Measurements from ENCODE around the gene GAL3ST3. TPM values are rescaled to one million over a fixed set of nuclear protein-coding genes. Genes with fewer than 3 reads are reported as not detected.

Gene GAL3ST3
- total RNA-seq, 2 experiments from 2014 or later, result 0.70 to 0.95 TPM

DNA sequence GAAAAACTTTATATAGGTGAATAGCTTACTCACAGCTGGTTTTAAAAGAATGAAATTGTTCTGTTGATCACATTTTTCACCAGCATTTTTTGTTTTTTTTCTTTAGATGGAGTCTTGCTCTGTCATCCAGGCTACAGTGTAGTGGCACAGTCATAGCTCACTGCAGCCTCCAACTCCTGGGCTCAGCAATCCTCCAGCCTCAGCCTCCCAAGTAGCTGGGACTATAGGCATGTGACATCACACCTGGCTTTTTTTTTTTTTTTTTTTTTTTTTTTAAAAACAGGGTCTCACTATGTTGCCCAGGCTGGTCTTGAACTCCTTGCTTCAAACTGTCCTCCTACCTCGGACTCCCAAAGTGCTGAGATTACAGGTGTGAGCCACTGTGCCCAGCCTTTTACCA is 24.7 kb upstream of the GAL3ST3 start:
- peaks cover 69% of the 10 kb centered on the region for H3K36me3 Mint-ChIP-seq
- peak overlapping the region; percentile 29 for H3K27ac Mint-ChIP-seq
- no peaks in the 10 kb centered on the region for H3K27me3 Mint-ChIP-seq
- H3K9me3 Mint-ChIP-seq, result no peaks in the 10 kb centered on the region
- peaks cover 59% of the 10 kb centered on the region for H3K4me1 Mint-ChIP-seq
- no peak overlapping the region for H3K4me3 Mint-ChIP-seq
- no peak for DNase-seq

DNA sequence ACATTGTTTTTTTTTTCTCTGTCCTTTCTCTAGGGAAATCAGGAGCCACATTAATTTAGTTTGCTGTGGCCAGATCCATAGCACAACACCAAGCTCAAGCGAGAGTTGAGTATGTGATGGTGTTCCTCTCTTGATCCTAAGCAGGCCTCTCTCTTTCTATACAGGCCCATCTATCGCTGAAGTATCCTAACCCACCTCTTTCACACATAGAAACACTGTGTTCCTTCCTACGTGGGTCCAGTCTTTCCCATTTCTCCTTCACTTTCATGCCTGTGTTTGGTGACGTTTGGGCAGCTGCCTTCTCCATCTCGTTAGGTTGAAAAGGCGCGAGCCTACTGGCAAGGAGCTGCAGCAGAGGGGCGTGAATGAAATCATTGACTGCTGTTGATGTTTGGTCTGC is 23.6 kb upstream of the GAL3ST3 start:
- peak overlapping the region; percentile 87 for H3K4me3 Mint-ChIP-seq
- H3K36me3 Mint-ChIP-seq, result peaks cover 73% of the 10 kb centered on the region
- peak overlapping the region; percentile 87 for H3K27ac Mint-ChIP-seq
- peaks cover 63% of the 10 kb centered on the region for H3K4me1 Mint-ChIP-seq
- H3K27me3 Mint-ChIP-seq, result no peaks in the 10 kb centered on the region
- no peaks in the 10 kb centered on the region for H3K9me3 Mint-ChIP-seq
- DNase-seq, result no peak

DNA sequence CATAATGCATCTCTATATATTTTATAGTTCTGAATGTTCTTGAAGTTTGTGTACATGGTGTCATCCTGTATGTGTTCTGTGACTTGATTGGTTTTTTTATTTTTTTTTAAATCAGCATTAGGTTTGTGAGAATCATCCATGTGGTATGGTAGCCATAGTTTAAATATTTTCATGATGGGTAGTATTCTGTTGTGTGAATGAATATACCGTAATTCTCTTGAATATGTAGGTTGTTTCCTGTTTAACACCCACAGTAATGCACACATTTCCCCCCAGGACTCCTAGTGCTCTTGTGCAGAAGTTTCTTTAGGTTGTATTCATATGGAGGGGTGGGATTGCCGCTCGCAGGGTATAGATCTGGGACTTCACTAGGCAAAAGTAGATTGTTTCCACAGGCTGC is 23.1 kb upstream of the GAL3ST3 start:
- peaks cover 73% of the 10 kb centered on the region for H3K36me3 Mint-ChIP-seq
- H3K27ac Mint-ChIP-seq, result peak overlapping the region; percentile 87
- H3K4me3 Mint-ChIP-seq, result peak overlapping the region; percentile 87
- H3K4me1 Mint-ChIP-seq, result peaks cover 64% of the 10 kb centered on the region
- no peak for DNase-seq
- H3K9me3 Mint-ChIP-seq, result no peaks in the 10 kb centered on the region
- H3K27me3 Mint-ChIP-seq, result no peaks in the 10 kb centered on the region

DNA sequence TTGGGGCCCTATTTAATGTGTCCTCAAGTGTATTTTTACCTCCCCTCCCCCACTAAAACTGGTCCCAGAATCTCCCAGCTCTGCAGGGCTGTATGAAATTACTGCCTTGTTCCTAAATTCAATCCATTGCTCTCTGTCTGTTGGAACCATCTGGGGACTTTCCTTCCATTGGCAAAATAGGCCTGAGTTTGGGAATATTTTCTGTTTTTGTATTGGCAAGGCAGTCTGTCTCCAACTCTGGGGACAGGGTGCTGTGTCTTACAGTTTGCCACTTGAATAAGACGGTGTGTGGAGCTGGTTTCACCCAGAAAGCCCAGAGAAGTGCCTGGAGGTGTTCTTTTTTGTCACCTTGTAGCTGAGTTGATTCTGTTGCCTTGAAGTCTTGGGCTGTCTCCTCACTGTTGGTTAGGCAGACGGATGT is 22.4 kb upstream of the GAL3ST3 start:
- H3K27ac Mint-ChIP-seq, result peak overlapping the region; percentile 87
- H3K27me3 Mint-ChIP-seq, result no peaks in the 10 kb centered on the region
- peak overlapping the region; percentile 87 for H3K4me3 Mint-ChIP-seq
- no peaks in the 10 kb centered on the region for H3K9me3 Mint-ChIP-seq
- H3K4me1 Mint-ChIP-seq, result peaks cover 68% of the 10 kb centered on the region
- peaks cover 75% of the 10 kb centered on the region for H3K36me3 Mint-ChIP-seq
- DNase-seq, result no peak

DNA sequence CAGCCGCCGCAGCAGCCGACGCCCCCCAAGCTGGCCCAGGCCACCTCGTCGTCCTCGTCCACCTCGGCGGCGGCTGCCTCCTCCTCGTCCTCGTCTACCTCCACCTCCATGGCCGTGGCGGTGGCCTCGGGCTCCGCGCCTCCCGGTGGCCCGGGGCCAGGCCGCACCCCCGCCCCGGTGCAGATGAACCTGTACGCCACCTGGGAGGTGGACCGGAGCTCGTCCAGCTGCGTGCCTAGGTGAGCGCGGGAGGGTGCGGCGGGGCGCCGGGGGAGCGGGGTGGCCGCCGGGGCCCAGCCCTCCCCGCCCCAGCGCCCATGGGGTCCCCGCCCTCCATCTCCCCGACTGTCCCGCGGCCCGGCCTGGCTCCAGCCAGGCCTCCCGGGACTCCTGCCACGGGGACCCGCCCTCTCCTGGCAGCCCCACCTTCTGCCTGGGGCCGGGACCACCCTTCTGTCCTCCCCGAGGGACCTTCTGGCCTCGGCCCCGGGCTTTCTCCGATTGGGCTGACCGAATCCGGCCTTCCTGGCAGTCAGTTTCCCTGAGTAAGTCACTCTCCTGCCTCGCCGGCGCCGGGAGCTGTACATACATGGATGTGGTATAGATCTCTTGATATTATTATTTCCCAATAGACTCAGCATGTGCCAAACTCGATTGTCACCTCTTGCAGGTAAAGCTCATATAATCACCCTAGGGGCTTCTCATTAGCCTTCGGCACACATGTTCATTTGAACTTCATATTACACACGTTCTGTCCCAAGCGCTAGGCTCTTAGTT is 21.8 kb upstream of the GAL3ST3 start:
- Mint-ChIP-seq H3K9me3 (no peaks in the 10 kb centered on the region), H3K4me1 (peaks cover 67% of the 10 kb centered on the region), H3K27me3 (no peaks in the 10 kb centered on the region), H3K27ac (peak overlapping the region; percentile 87), H3K4me3 (peak overlapping the region; percentile 87), H3K36me3 (peaks cover 73% of the 10 kb centered on the region)
- DNase-seq, result peak; percentile 16

DNA sequence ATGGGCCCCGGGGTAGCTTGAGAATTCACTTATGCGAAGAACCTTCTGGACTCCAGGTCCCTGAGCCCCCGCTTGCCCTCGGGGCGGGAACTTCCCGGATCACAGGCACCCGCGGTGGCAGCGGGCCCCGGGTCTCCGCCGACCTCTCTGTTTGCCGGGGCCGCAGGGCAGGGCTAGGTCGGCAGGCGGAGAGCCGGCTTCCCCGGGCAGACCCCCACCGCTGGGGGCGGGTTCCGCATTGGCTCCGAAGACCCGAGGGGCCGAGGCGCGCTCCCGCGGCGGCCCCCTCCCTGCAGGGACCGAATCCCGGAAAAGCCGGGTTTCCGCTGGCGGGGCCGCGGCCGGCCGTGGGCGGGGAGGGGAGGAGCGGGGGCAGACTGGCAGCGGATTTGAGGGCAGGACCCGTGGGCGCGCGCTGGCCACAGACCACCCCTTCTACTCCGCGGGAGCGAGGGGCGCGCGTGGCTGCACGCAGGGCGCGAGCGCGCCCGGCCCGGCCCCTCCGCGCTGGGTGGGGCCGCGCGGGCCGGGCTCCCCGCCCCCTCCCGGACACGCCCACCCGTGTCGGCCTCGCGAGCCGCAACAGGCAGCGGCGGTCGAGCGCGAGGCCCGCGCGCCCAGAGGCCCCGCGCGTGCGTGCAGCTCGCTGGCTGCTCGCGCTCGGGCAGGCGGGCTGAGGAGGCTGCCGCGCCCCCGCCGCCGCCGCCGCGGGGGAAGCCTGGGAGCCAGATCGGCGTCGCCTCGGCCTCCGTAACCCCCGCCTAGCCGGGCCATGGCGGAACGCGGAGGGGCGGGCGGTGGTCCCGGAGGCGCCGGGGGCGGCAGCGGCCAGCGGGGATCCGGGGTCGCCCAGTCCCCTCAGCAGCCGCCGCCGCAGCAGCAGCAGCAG is 21.0 kb upstream of the GAL3ST3 start, which contains the start of gene PACS1:
Gene PACS1, plus strand, starts transcription at position 558 of the 889 bp plus-strand sequence. Its CDS starts 215 bp downstream, at position 773.
- Mint-ChIP-seq H3K4me1 (peaks cover 70% of the 10 kb centered on the region), H3K4me3 (peak within 1 kb of the TSS; percentile 87), H3K27me3 (no peaks in the 10 kb centered on the region), H3K36me3 (peaks cover 73% of the 10 kb centered on the region), H3K27ac (peak within 1 kb of the TSS; percentile 94), H3K9me3 (peaks cover 2% of the 10 kb centered on the region)
- peak; percentile 83 for DNase-seq

DNA sequence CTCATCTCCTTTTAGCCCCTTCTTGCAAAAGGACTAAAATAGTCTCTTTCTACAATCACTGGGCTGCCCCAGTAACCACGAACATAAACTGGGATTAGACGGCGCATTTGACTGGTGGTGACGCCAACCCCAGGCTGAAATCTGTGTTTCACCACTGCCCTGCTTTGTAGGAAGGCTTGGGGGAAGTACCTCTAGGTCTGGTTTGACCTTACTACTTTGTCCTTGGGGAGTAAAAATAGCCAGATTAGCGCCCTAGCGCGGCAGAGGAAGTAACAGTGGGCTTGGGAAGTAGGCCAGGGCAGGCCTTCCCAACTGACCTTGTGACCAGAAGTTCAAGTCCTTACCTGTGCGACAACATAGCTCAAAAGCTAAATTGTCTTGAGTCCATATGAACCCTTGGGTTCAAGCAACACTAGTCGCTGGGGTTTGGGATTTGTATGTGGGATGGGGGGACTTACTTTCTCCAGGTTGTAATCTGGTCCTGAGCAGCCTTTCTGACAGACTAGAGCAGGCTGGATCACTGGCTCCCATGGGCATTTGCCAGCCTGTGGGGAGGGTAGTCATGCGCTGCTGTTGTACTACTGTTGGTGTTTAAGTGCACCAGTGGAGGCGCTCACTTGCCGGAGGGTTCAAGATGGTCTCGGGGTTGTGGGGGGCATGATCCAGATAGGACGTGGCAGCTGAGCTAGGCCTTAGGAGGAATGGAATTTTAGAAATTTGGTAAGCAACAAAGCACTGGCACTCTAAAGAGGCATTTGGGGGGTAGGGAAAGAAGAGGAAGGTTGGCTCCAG is 20.2 kb upstream of the GAL3ST3 start:
- Mint-ChIP-seq H3K9me3 (peaks cover 2% of the 10 kb centered on the region), H3K4me1 (peaks cover 66% of the 10 kb centered on the region), H3K27me3 (no peaks in the 10 kb centered on the region), H3K36me3 (peaks cover 74% of the 10 kb centered on the region), H3K4me3 (peak overlapping the region; percentile 77), H3K27ac (peak overlapping the region; percentile 94)
- DNase-seq, result peak; percentile 30

DNA sequence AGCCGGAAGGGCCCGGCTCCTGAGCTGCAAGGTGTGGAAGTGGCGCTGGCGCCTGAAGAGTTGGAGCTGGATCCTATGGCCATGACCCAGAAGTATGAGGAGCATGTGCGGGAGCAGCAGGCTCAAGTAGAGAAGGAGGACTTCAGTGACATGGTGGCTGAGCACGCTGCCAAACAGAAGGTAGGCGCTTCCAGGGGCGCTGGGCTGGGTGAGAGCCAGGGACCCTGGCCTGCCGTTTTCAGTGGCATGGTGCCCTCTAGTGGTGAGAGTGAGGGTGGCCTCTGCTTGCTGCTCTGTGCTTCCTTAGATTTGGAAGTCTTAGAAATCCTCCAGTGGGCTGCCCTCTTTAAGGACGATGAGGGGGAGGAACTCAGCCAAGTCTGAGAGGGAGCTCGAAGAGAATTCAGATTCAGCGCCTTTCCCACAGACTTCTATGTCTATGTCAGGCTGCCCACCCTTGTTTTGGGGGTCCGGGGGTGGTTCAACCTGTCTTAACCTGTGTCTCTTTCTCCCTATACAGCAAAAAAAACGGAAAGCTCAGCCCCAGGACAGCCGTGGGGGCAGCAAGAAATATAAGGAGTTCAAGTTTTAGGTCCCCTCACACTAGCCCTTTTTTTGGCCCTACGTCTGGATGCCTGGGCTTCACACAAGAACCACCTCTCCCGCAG is 19.3 kb upstream of the GAL3ST3 start:
- Mint-ChIP-seq H3K9me3 (peaks cover 2% of the 10 kb centered on the region), H3K27ac (peak overlapping the region; percentile 94)

DNA sequence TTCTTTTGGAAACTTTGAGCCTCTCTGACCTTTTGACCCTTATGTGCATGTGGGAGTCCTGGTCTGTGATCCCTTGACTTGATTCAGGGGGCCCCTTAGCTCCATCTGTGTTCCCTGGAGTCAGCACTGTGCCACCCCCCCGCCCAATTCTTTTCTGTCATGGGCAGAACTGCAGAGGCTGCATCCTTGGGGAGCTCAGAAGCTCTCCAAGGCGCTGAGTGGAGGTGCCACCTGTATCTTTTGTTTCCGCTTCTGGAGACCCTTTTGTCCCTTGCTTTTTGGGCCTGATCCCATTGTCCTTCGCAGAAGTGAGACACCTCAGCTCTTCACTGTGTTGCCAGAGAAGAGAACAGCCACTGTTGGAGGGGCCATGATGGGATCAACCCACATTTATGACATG is 18.7 kb upstream of the GAL3ST3 start:
- Mint-ChIP-seq H3K36me3 (peaks cover 77% of the 10 kb centered on the region), H3K4me1 (peaks cover 64% of the 10 kb centered on the region), H3K27me3 (no peaks in the 10 kb centered on the region), H3K4me3 (no peak overlapping the region), H3K27ac (peak overlapping the region; percentile 94), H3K9me3 (peaks cover 2% of the 10 kb centered on the region)
- no peak for DNase-seq

More for the DNA sequence above, 19.3 kb upstream of the GAL3ST3 start:
- peak; percentile 77 for DNase-seq
- no peaks in the 10 kb centered on the region for H3K27me3 Mint-ChIP-seq
- peaks cover 77% of the 10 kb centered on the region for H3K36me3 Mint-ChIP-seq
- peak overlapping the region; percentile 22 for H3K4me3 Mint-ChIP-seq
- peaks cover 64% of the 10 kb centered on the region for H3K4me1 Mint-ChIP-seq

DNA sequence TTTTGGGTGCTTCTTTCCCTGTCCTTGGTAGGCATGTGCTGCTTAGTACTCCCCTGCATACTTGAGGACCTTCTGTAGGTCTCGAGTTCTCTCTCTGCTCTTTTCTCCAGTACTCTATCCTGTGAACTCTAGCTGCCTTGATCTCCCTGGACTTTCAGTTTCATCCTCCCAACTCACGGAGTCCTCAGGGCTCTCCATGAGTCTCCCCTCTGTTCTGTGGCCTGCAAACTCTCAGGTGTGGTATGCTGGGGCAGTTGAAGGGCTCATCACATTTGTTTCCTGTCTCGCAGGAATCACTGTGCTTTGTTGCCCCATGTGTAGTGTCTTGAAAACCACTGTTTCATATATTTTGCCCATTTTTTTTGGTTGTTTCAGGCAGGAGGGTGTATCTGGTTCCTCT is 17.8 kb upstream of the GAL3ST3 start:
- Mint-ChIP-seq H3K27me3 (no peaks in the 10 kb centered on the region), H3K9me3 (peaks cover 2% of the 10 kb centered on the region), H3K36me3 (peaks cover 70% of the 10 kb centered on the region), H3K4me1 (peaks cover 57% of the 10 kb centered on the region), H3K4me3 (no peak overlapping the region), H3K27ac (peak overlapping the region; percentile 94)
- DNase-seq, result no peak

DNA sequence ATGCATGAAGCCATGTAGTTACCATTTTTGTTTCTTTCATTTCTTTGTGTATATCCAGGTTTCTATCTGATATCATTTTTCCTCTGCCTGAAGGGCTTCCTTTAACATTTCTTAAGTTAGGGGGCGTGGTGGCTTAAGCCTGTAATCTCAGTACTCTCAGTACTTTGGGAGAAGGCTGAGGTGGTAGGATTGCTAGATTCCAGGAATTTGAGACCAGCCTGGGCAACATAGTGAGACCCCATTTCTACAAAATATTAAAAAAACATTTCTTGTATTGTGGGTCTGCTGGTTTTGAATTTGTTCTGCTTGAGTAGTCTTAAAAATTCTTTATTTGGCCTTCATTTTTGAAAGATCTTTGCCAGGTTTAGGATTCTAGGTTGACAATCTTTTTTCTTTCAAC is 15.6 kb upstream of the GAL3ST3 start:
- no peak for DNase-seq
- Mint-ChIP-seq H3K4me1 (peaks cover 67% of the 10 kb centered on the region), H3K36me3 (peaks cover 77% of the 10 kb centered on the region), H3K27me3 (no peaks in the 10 kb centered on the region), H3K27ac (peak overlapping the region; percentile 43), H3K4me3 (no peak overlapping the region), H3K9me3 (peaks cover 2% of the 10 kb centered on the region)

DNA sequence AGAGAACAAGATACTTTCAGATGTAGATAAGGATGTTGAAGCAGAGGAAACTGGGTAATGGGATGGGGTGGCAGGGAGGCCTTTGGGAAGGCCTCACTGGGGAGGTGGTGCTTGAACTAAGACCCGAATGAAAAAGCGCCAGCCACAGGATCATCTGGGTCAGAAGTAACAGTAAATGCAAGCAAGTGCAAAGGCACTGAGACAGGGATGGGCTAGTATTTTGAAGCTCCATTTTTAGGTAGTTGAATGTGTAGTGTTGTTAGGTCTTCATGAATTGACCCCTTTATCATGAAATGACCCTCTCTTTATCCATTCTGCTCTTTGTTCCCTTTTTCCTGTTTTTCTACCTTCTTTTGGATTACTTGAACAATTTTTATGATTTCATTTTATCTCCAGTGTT is 14.9 kb upstream of the GAL3ST3 start:
- peaks cover 76% of the 10 kb centered on the region for H3K36me3 Mint-ChIP-seq
- peaks cover 65% of the 10 kb centered on the region for H3K4me1 Mint-ChIP-seq
- DNase-seq, result no peak
- H3K9me3 Mint-ChIP-seq, result peaks cover 2% of the 10 kb centered on the region
- peak overlapping the region; percentile 47 for H3K27ac Mint-ChIP-seq
- H3K27me3 Mint-ChIP-seq, result no peaks in the 10 kb centered on the region
- no peak overlapping the region for H3K4me3 Mint-ChIP-seq

DNA sequence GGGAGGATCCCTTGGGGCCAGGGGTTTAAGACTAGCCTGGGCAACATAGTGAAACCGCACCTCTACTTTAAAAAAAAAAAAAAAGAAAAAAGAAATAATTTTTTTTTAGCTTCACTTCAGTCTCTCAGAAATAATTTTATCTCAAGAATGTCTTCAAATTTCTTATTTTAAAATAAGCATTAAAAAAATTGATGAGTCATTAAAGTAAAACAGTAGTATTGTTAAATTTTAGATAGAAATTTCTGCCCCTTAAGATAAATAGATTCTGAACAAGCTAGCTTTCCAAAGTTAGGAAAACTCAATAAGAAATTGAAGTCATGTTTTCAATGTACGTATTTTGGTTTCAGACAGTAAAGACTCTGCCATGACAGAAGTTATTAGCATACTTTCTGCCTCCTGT is 13.4 kb upstream of the GAL3ST3 start:
- H3K36me3 Mint-ChIP-seq, result peaks cover 68% of the 10 kb centered on the region
- H3K4me3 Mint-ChIP-seq, result no peak overlapping the region
- H3K9me3 Mint-ChIP-seq, result peaks cover 2% of the 10 kb centered on the region
- H3K27me3 Mint-ChIP-seq, result no peaks in the 10 kb centered on the region
- H3K4me1 Mint-ChIP-seq, result peaks cover 55% of the 10 kb centered on the region
- H3K27ac Mint-ChIP-seq, result peak overlapping the region; percentile 63
- no peak for DNase-seq

DNA sequence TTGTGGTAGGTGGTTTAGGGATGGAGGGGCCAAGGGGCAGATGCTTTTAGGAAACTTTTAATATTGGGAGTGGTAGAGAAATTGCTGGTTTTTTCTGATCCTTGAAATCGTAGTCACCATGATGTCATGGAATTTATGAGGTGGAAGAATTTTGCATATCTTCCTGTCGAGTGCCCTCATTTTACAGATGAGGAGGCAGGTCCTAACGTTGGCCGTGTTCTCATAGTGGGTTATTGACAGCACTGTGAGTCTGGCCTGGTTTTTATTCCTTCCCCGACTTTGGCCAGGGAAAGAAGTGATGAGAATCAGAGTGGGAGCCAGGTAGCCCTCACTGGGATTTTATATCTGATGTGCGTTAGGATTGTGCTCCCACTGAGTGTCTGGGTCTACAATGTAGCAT is 12.3 kb upstream of the GAL3ST3 start:
- no peak for DNase-seq
- Mint-ChIP-seq H3K4me1 (peaks cover 45% of the 10 kb centered on the region), H3K9me3 (peaks cover 2% of the 10 kb centered on the region), H3K27ac (peak overlapping the region; percentile 91), H3K27me3 (no peaks in the 10 kb centered on the region), H3K36me3 (peaks cover 62% of the 10 kb centered on the region), H3K4me3 (no peak overlapping the region)

All from activated naive CD8-positive, alpha-beta T cell treated with anti-CD3 and anti-CD28 coated beads for 36 hours (primary cell).